GM12892 (cell line): ENCODE results near the gene GALNT14.

Source experiments
- POLR2A ChIP-seq: IDR thresholded peaks from 2 replicates; pipeline ENCODE4 v1.6.1; 2011; ENCODE audit warnings: low read depth, low read length, control low read depth
- POLR2AphosphoS5 ChIP-seq: IDR thresholded peaks from 2 replicates; pipeline ENCODE4 v1.6.1; 2011; ENCODE audit warnings: low read depth, low read length, control low read depth
- TAF1 ChIP-seq: IDR thresholded peaks from 2 replicates; pipeline ENCODE4 v1.6.1; 2011; ENCODE audit warnings: low read depth, mild to moderate bottlenecking, control low read depth, low read length, borderline replicate concordance

GRCh38 chr2:31003749-31004148 lies 134.5 kb downstream of the GALNT14 start:
- TF ChIP-seq POLR2A: no peak
- TF ChIP-seq POLR2AphosphoS5: no peak
- TF ChIP-seq TAF1: no peak
